Right atrium auricular region (tissue), 2 donors: ENCODE measurements around the gene SLC16A3. TPM values are rescaled to one million over a fixed set of nuclear protein-coding genes. Genes with fewer than 3 reads are reported as not detected.

Source experiments
- DNase-seq: peaks from one replicate; pipeline ENCODE4 v3.0.0-alpha.2; 2019; ENCODE audit warnings: low spot score
- H3K27ac ChIP-seq, 2 donors: fragments of 200-600 bp; sonication (generic); 1 replicate in 1 of 2; 2 replicates in 1 of 2; pipeline ENCODE4 v1.5.1; 2016 to 2019
- H3K27me3 ChIP-seq, 2 donors: fragments of 200-600 bp; sonication (generic); one replicate each; pipeline versions ENCODE4 v1.5.1 to v1.6.0; 2017 to 2019
- H3K36me3 ChIP-seq: fragments of 200-600 bp; sonication (generic); one replicate; pipeline ENCODE4 v1.5.1; 2016
- H3K4me1 ChIP-seq, 2 donors: fragments of 200-600 bp; sonication (generic); one replicate each; pipeline versions ENCODE4 v1.5.1 to v1.6.0; 2017 to 2019
- H3K4me3 ChIP-seq, 2 donors: fragments of 200-600 bp; sonication (generic); 1 replicate in 1 of 2; 2 replicates in 1 of 2; pipeline ENCODE4 v1.5.1; 2017 to 2019; ENCODE audit warnings: mild to moderate bottlenecking in 1 of 2, moderate library complexity in 1 of 2
- H3K9me3 ChIP-seq, 2 donors: fragments of 200-600 bp; sonication (generic); one replicate each; pipeline ENCODE4 v1.5.1; 2019
- CTCF ChIP-seq, 2 donors: fragments of 200-600 bp; sonication (generic); IDR thresholded peaks; one replicate each; pipeline ENCODE4 v1.5.1; 2019; ENCODE audit warnings: antibody characterized with exemption in 2 of 2
- total RNA-seq, 2 donors: library from RNA; depleted of rRNA; stranded (reverse); fragments of >200 nt; gene quantifications; one replicate each; pipeline ENCODE4 v1.1.0, GENCODE V29; 2016

The SLC16A3 gene
- total RNA-seq, 2 donors from 2014 or later: 5.0 to 19.5 TPM

DNA sequence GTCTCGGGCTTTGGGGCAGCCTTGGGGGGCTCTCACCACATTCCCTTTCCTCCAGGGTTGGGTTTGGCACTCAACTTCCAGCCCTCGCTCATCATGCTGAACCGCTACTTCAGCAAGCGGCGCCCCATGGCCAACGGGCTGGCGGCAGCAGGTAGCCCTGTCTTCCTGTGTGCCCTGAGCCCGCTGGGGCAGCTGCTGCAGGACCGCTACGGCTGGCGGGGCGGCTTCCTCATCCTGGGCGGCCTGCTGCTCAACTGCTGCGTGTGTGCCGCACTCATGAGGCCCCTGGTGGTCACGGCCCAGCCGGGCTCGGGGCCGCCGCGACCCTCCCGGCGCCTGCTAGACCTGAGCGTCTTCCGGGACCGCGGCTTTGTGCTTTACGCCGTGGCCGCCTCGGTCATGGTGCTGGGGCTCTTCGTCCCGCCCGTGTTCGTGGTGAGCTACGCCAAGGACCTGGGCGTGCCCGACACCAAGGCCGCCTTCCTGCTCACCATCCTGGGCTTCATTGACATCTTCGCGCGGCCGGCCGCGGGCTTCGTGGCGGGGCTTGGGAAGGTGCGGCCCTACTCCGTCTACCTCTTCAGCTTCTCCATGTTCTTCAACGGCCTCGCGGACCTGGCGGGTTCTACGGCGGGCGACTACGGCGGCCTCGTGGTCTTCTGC is 8.4 kb downstream of the SLC16A3 start:
- Histone ChIP-seq H3K36me3 (peaks cover 3% of the 10 kb centered on the region), H3K27ac (no peak overlapping the region), H3K4me3 (no peak overlapping the region), H3K27me3 (no peaks in the 10 kb centered on the region), H3K9me3 (no peaks in the 10 kb centered on the region), H3K4me1 (peaks cover 0 to 76% of the 10 kb centered on the region in 2 donors)
- TF ChIP-seq CTCF (IDR thresholded peaks at IDR 0.05): no peak
- DNase-seq: no peak

GRCh38 chr17:82237746-82238471 is 9.1 kb downstream of the SLC16A3 start:
- H3K4me1 ChIP-seq: peaks cover 0 to 76% of the 10 kb centered on the region in 2 donors
- H3K36me3 ChIP-seq: peaks cover 4% of the 10 kb centered on the region
- H3K4me3 ChIP-seq: no peak overlapping the region
- no peaks in the 10 kb centered on the region for H3K9me3 ChIP-seq
- no peak for DNase-seq
- no peaks in the 10 kb centered on the region for H3K27me3 ChIP-seq
- peak overlapping the region; percentile 45 to 78 for H3K27ac ChIP-seq
- TF ChIP-seq CTCF (IDR thresholded peaks at IDR 0.05): no peak

- H3K9me3 ChIP-seq: no peaks in the 10 kb centered on the region
- peaks cover 11% of the 10 kb centered on the region for H3K36me3 ChIP-seq
- no peaks in the 10 kb centered on the region for H3K27me3 ChIP-seq
- H3K4me1 ChIP-seq: peaks cover 0 to 78% of the 10 kb centered on the region in 2 donors
- peak overlapping the region; percentile 45 to 78 for H3K27ac ChIP-seq
- peak overlapping the region in 1 of 2 donors; percentile 28 for H3K4me3 ChIP-seq
- no peak for TF ChIP-seq CTCF (IDR thresholded peaks at IDR 0.05)
- DNase-seq: peak; percentile 76
These were observed 9.8 kb downstream of the SLC16A3 start for GRCh38 chr17:82238472-82239201.

DNA sequence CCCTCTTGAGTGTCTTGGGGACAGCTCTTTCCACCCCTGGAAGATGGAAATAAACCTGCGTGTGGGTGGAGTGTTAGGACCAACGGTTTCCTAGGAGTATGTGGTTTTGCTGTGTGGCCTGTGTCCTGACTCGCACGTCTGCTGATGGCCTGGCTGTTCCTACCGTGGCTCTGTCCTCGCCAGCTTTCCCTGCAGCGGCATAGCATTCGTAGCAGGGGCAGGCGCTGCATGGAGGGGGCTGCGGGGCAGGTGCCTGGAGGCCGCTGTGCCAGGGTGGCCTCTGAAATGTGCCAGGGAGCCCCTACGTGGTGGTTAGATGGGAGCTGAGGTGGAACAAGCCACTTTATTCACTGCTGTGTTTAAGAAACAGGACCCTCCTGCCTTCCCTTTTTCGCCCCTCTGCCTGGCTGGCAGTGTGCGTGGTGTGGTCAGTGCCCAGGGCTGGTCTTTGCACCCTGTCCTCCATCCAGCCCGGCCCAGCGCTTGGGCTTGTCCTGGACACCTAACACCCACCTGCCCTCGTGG is 10.6 kb downstream of the SLC16A3 start:
- Histone ChIP-seq H3K36me3 (peaks cover 20% of the 10 kb centered on the region), H3K27me3 (no peaks in the 10 kb centered on the region), H3K4me3 (no peak overlapping the region), H3K9me3 (no peaks in the 10 kb centered on the region), H3K27ac (peak overlapping the region in 1 of 2 donors; percentile 78), H3K4me1 (peaks cover 0 to 81% of the 10 kb centered on the region in 2 donors)
- no peak for DNase-seq
- no peak for TF ChIP-seq CTCF (IDR thresholded peaks at IDR 0.05)

DNA sequence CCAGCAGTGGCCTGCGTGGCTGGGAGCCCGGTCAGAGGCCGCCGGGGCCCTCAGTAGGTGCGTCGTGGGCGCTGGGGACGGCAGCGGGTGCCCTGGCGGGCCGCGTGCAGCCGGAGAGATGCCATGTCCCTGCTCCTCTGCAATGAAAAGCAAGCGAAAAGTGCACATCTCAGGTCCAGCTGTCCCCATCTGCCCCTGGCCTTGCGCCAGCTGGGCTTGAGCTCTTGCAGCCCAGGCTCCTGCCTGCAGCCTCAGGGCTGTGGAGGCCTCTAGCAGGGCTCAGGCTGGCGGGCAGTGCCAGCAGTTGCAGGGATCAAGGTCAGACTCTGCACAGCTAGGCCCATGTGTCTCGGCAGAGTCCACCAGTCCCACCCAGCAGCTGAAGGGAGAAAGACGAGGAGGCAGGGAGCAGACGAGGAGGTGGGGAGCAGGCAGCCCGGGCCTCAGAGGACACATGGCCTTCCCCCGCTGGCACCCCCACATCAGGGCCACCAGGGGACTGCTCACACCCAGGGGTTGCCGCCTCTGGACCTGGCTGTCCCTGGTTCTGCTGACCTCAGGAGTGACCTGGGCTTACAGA is 11.2 kb downstream of the SLC16A3 start:
- TF ChIP-seq CTCF (IDR thresholded peaks at IDR 0.05): no peak
- Histone ChIP-seq H3K27me3 (no peaks in the 10 kb centered on the region), H3K36me3 (peaks cover 25% of the 10 kb centered on the region), H3K9me3 (no peaks in the 10 kb centered on the region), H3K4me1 (peaks cover 0 to 81% of the 10 kb centered on the region in 2 donors), H3K27ac (peak overlapping the region; percentile 75 to 78), H3K4me3 (no peak overlapping the region)
- DNase-seq: no peak
